ENCODE results near the gene TAL1.
A peak's percentile ranks its signal among the peaks of the same experiment; 100 is the strongest.

TAL1 gene

GRCh38 chr1:47243910-47244309 is 11.9 kb upstream of the TAL1 start:
- 68% methylated on average over 5 of the region's 5 CpGs for WGBS
- H3K27me3 ChIP-seq (ENCODE audit: insufficient read depth, low read length) = peaks cover 25% of the 10 kb centered on the region
- H3K9ac ChIP-seq (ENCODE audit: low read depth, low read length) = no peak overlapping the region
- H3K36me3 ChIP-seq (ENCODE audit: insufficient read depth, low read length) = no peaks in the 10 kb centered on the region
- H3K27ac ChIP-seq (ENCODE audit: low read depth, low read length) = no peak overlapping the region
- no peak overlapping the region for H3K4me3 ChIP-seq (ENCODE audit: low read length)
- no peaks in the 10 kb centered on the region for H3K9me3 ChIP-seq (ENCODE audit: insufficient read depth, low read depth, low read length)
- no peaks in the 10 kb centered on the region for H3K4me1 ChIP-seq (ENCODE audit: insufficient read depth, low read length)

GRCh38 chr1:47241114-47242113 is 9.4 kb upstream of the TAL1 start:
- Histone ChIP-seq H3K9ac (ENCODE audit: low read depth, low read length) (no peak overlapping the region), H3K9me3 (ENCODE audit: insufficient read depth, low read depth, low read length) (no peaks in the 10 kb centered on the region), H3K27ac (ENCODE audit: low read depth, low read length) (no peak overlapping the region), H3K27me3 (ENCODE audit: insufficient read depth, low read length) (peaks cover 44% of the 10 kb centered on the region), H3K4me1 (ENCODE audit: insufficient read depth, low read length) (no peaks in the 10 kb centered on the region), H3K4me3 (ENCODE audit: low read length) (no peak overlapping the region), H3K36me3 (ENCODE audit: insufficient read depth, low read length) (no peaks in the 10 kb centered on the region)
- 81% methylated on average over 10 of the region's 11 CpGs for WGBS

- H3K27me3 ChIP-seq (ENCODE audit: insufficient read depth, low read length) = peaks cover 56% of the 10 kb centered on the region
- H3K9ac ChIP-seq (ENCODE audit: low read depth, low read length) = no peak overlapping the region
- 75% methylated on average over 5 of the region's 5 CpGs for whole genome bisulfite sequencing
- H3K4me3 ChIP-seq (ENCODE audit: low read length) = no peak overlapping the region
- H3K9me3 ChIP-seq (ENCODE audit: insufficient read depth, low read depth, low read length) = no peaks in the 10 kb centered on the region
- H3K4me1 ChIP-seq (ENCODE audit: insufficient read depth, low read length) = no peaks in the 10 kb centered on the region; the same call in 1 of the 2 replicates
- no peak overlapping the region for H3K27ac ChIP-seq (ENCODE audit: low read depth, low read length)
- H3K36me3 ChIP-seq (ENCODE audit: insufficient read depth, low read length) = no peaks in the 10 kb centered on the region
These were observed 7.0 kb upstream of the TAL1 start for GRCh38 chr1:47238935-47239592.

- no peak overlapping the region for H3K9ac ChIP-seq (ENCODE audit: low read depth, low read length)
- WGBS = 81% methylated on average over 4 of the region's 4 CpGs
- no peak overlapping the region for H3K27ac ChIP-seq (ENCODE audit: low read depth, low read length)
- H3K4me3 ChIP-seq (ENCODE audit: low read length) = no peak overlapping the region
- H3K27me3 ChIP-seq (ENCODE audit: insufficient read depth, low read length) = peaks cover 79% of the 10 kb centered on the region
- H3K9me3 ChIP-seq (ENCODE audit: insufficient read depth, low read depth, low read length) = no peaks in the 10 kb centered on the region
- H3K36me3 ChIP-seq (ENCODE audit: insufficient read depth, low read length) = no peaks in the 10 kb centered on the region
- peaks cover 11% of the 10 kb centered on the region for H3K4me1 ChIP-seq (ENCODE audit: insufficient read depth, low read length)
These were observed 3.8 kb upstream of the TAL1 start for GRCh38 chr1:47235806-47236205.

DNA sequence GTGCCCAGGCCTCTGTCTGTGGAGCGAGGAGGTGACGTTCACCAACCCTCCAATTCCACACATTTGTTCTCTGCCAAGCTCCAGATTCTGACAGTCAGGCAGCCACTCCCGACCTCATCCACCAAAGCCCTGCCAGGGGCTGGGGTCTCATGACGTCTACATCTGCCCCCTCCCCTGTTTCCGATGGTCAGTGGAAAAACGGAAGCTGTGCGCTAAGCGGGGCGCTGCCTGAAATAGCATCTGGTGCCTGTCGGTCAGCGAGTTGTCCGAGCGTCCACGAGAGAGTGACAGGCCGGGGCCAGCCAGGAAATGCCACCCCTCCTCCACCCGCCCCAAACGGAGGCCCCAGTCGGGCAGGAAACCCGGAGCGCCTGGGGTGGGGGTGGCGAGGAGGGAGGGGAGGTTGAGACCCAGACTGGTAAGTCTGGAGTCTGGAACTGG is 3.2 kb upstream of the TAL1 start:
- H3K36me3 ChIP-seq (ENCODE audit: insufficient read depth, low read length) = no peaks in the 10 kb centered on the region
- no peak overlapping the region for H3K4me3 ChIP-seq (ENCODE audit: low read length)
- no peak overlapping the region for H3K9ac ChIP-seq (ENCODE audit: low read depth, low read length)
- peaks cover 14% of the 10 kb centered on the region for H3K4me1 ChIP-seq (ENCODE audit: insufficient read depth, low read length)
- no peak overlapping the region for H3K27ac ChIP-seq (ENCODE audit: low read depth, low read length)
- 23% methylated on average over 21 of the region's 21 CpGs for WGBS
- H3K9me3 ChIP-seq (ENCODE audit: insufficient read depth, low read depth, low read length) = no peaks in the 10 kb centered on the region
- H3K27me3 ChIP-seq (ENCODE audit: insufficient read depth, low read length) = peaks cover 84% of the 10 kb centered on the region

GRCh38 chr1:47233186-47233585 is 1.2 kb upstream of the TAL1 start:
- no peak overlapping the region for H3K27ac ChIP-seq (ENCODE audit: low read depth, low read length)
- H3K9ac ChIP-seq (ENCODE audit: low read depth, low read length) = no peak overlapping the region
- no peaks in the 10 kb centered on the region for H3K36me3 ChIP-seq (ENCODE audit: insufficient read depth, low read length)
- no peaks in the 10 kb centered on the region for H3K9me3 ChIP-seq (ENCODE audit: insufficient read depth, low read depth, low read length)
- H3K4me1 ChIP-seq (ENCODE audit: insufficient read depth, low read length) = peaks cover 34% of the 10 kb centered on the region
- no peak overlapping the region for H3K4me3 ChIP-seq (ENCODE audit: low read length)
- H3K27me3 ChIP-seq (ENCODE audit: insufficient read depth, low read length) = peaks cover 97% of the 10 kb centered on the region
- WGBS = 70% methylated on average over 6 of the region's 6 CpGs

- peaks cover 100% of the 10 kb centered on the region for H3K27me3 ChIP-seq (ENCODE audit: insufficient read depth, low read length)
These were observed 481 bp downstream of the TAL1 start for GRCh38 chr1:47231301-47232186.

DNA sequence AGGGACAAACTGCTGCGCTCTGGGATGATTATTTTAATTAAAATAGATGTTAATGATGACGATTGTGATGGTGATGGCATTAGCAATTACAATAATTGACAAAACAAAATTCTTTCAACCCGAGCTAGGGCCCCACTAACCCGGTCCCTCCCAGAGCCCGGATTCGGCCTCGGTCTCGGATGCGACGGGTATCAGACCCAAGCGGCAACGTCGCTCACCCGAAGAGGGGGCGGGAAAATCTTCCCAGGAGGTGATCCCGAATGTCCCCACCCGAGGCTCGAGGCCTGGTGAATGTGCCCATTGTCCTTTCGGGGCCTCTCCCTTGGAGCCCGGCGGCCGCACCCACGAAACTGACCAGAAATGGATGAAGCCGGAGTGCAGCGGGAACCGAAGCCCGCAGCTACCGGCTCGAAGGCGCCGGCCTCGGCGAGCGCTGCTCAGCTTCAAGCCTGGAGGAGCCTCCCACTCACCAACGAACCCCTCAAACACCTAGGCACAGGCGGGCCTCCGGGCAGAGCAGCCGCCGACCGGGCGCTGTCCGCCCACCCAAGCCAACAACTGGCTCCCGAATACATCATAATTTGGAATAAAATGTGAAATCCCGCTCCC is 1.2 kb downstream of the TAL1 start:
- H3K4me1 ChIP-seq (ENCODE audit: insufficient read depth, low read length) = peaks cover 38% of the 10 kb centered on the region
- no peaks in the 10 kb centered on the region for H3K9me3 ChIP-seq (ENCODE audit: insufficient read depth, low read depth, low read length)
- H3K36me3 ChIP-seq (ENCODE audit: insufficient read depth, low read length) = no peaks in the 10 kb centered on the region
- H3K4me3 ChIP-seq (ENCODE audit: low read length) = peak overlapping the region; percentile 34
- under 1% methylated on average over 42 of the region's 44 CpGs for WGBS
- H3K9ac ChIP-seq (ENCODE audit: low read depth, low read length) = no peak overlapping the region
- no peak overlapping the region for H3K27ac ChIP-seq (ENCODE audit: low read depth, low read length)
- H3K27me3 ChIP-seq (ENCODE audit: insufficient read depth, low read length) = peaks cover 100% of the 10 kb centered on the region

More at GRCh38 chr1:47231301-47232186, 481 bp downstream of the TAL1 start:
- Histone ChIP-seq H3K4me3 (ENCODE audit: low read length) (peak overlapping the region; percentile 33), H3K36me3 (ENCODE audit: insufficient read depth, low read length) (no peaks in the 10 kb centered on the region), H3K9ac (ENCODE audit: low read depth, low read length) (no peak overlapping the region), H3K9me3 (ENCODE audit: insufficient read depth, low read depth, low read length) (no peaks in the 10 kb centered on the region), H3K27ac (ENCODE audit: low read depth, low read length) (no peak overlapping the region), H3K4me1 (ENCODE audit: insufficient read depth, low read length) (peaks cover 36% of the 10 kb centered on the region)
- under 1% methylated on average over 60 of the region's 62 CpGs for whole genome bisulfite sequencing

DNA sequence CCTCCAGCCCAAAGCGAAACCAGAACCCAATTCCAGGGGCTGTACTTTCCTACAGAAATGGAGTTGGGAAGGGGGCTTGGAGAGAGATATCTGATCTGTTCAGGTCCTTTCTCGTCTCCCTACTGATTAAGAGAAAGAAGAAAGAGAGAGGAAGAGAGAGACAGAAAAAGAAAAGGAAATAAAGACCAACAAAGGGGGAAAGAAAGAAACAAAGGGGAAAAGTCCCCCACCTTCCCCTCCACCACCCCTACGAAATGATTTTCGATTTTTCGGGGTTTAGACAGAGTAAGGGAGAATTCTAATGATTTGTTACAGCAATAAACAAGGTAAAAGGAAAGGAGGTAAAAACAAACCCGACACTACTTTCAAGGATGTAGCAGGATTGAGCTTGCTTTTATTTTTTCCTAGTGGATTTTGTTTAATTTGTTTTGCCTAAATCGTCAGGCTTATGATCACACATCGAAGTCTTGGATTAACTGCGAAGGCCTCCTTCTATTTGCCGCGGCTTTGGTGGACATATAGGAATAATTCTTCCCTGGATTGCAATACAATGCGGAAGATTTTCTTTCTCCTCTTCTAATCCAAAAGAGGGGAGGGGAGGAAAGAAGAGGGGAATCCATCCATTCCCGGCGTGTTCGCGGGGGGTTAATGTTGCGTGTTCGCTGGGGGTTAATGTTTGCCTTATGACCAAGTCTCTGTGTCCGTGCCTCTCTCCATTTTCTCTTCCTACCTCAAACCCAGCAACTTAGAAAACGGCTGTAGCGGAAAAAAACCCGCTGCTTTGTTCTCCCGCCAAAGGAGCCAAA is 1.9 kb downstream of the TAL1 start:
- peak overlapping the region; percentile 34 for H3K4me3 ChIP-seq (ENCODE audit: low read length)
- peaks cover 100% of the 10 kb centered on the region for H3K27me3 ChIP-seq (ENCODE audit: insufficient read depth, low read length)
- under 1% methylated on average over 13 of the region's 23 CpGs for WGBS

More for the DNA sequence above, 1.9 kb downstream of the TAL1 start:
- H3K9me3 ChIP-seq (ENCODE audit: insufficient read depth, low read depth, low read length) = no peaks in the 10 kb centered on the region
- no peaks in the 10 kb centered on the region for H3K36me3 ChIP-seq (ENCODE audit: insufficient read depth, low read length)
- no peak overlapping the region for H3K27ac ChIP-seq (ENCODE audit: low read depth, low read length)
- peaks cover 38% of the 10 kb centered on the region for H3K4me1 ChIP-seq (ENCODE audit: insufficient read depth, low read length)
- H3K9ac ChIP-seq (ENCODE audit: low read depth, low read length) = no peak overlapping the region
